K562 (cell line): ENCODE data around the gene PGRMC2. TPM values are rescaled to one million over a fixed set of nuclear protein-coding genes. Genes with fewer than 3 reads are reported as not detected.

Experiments used
- E2F3 ChIP-seq: fragments of 250-450 bp; sonication (Bioruptor Pico); IDR thresholded peaks from 2 replicates; pipeline ENCODE4 v1.4.0; 2020; ENCODE audit warnings: mild to moderate bottlenecking
- KLF13 ChIP-seq: fragments of 450-650 bp; IDR thresholded peaks from 2 replicates; pipeline ENCODE4 v1.6.1; 2016; ENCODE audit warnings: missing genetic modification characterization, low read depth, mild to moderate bottlenecking, missing compliant biosample characterization, moderate library complexity, borderline replicate concordance
- RFX1 ChIP-seq: fragments of 450-650 bp; IDR thresholded peaks from 2 replicates; pipeline ENCODE4 v1.6.1; 2016; ENCODE audit warnings: mild to moderate bottlenecking, moderate library complexity
- THRA ChIP-seq: fragments of 450-650 bp; IDR thresholded peaks from 2 replicates; pipeline ENCODE4 v1.6.1; 2017; ENCODE audit warnings: mild to moderate bottlenecking, moderate library complexity
- USF2 ChIP-seq: sonication (generic); formaldehyde crosslinking; IDR thresholded peaks from 2 replicates; pipeline ENCODE4 v1.5.0; 2020; ENCODE audit warnings: missing genetic modification reagents
- polyA plus RNA-seq, 8 experiments: library from polyadenylated mRNA; depleted of rRNA in 4 of 8; stranded (reverse) in 5 of 8; unstranded in 3 of 8; fragments of >200 nt; fragmentation: Nextera tagmentation in 2 of 8; fragmentation: Illumina TruSeq in 1 of 8; extraction: Ambion mirVana in 2 of 8; extraction: Trizol in 1 of 8; gene quantifications; 2 replicates each; pipeline versions ENCODE4 v1.2.1 to v1.2.3, GENCODE V29; 2011 to 2014; ENCODE audit warnings: inconsistent platforms in 1 of 8, missing spikeins in 1 of 8
- total RNA-seq, 7 experiments: library from RNA; depleted of rRNA in 6 of 7; stranded (reverse); fragments of >200 nt in 6 of 7; fragmentation: Illumina TruSeq in 2 of 7; extraction: Trizol in 2 of 7; gene quantifications; 2 replicates each; pipeline versions ENCODE4 v1.2.1 to v1.2.3, GENCODE V29; 2011 to 2021; ENCODE audit warnings: low replicate concordance in 1 of 7
- TF ChIP-seq, protein P1 (sequence below), 2 experiments: fragments of 450-650 bp; conservative IDR thresholded peaks; 2 replicates each; pipeline ENCODE4 v1.6.1; 2017; ENCODE audit warnings: mild to moderate bottlenecking in 2 of 2, moderate library complexity in 2 of 2
- TF ChIP-seq, protein P2 (sequence below): conservative IDR thresholded peaks from 2 replicates; pipeline ENCODE4 v1.6.1; 2011; ENCODE audit warnings: low read depth, mild to moderate bottlenecking, low read length; ENCODE audit not compliant: control insufficient read depth
- TF ChIP-seq, protein P3 (sequence below): fragments of 250-450 bp; sonication (Bioruptor Pico); IDR thresholded peaks from 2 replicates; pipeline ENCODE4 v1.5.0; 2021; ENCODE audit warnings: mild to moderate bottlenecking, borderline replicate concordance
- TF ChIP-seq, protein P4 (sequence below): fragments of 250-450 bp; sonication (Bioruptor Pico); IDR thresholded peaks from 2 replicates; pipeline ENCODE4 v1.5.0; 2020; ENCODE audit warnings: mild to moderate bottlenecking
- TF ChIP-seq, protein P5 (sequence below), 3 experiments: IDR thresholded peaks in 2 of 3; conservative IDR thresholded peaks in 1 of 3; 2 replicates each; pipeline ENCODE4 v1.5.1; 2011 to 2012; ENCODE audit warnings: low read length in 3 of 3, mild to moderate bottlenecking in 3 of 3, control low read depth in 2 of 3, improper control_type of control experiment in 1 of 3, inconsistent platforms in 1 of 3, low read depth in 1 of 3, mixed read lengths in 1 of 3, moderate library complexity in 1 of 3; ENCODE audit not compliant: insufficient read depth in 2 of 3

Gene PGRMC2
- total and polyA plus RNA-seq, 9 of the 15 experiments (the other 6 are each of a cell fraction or from before 2014, with no cell fraction given), result 12.4 to 81.3 (median 22.7) TPM

- TF ChIP-seq, protein P1, sequence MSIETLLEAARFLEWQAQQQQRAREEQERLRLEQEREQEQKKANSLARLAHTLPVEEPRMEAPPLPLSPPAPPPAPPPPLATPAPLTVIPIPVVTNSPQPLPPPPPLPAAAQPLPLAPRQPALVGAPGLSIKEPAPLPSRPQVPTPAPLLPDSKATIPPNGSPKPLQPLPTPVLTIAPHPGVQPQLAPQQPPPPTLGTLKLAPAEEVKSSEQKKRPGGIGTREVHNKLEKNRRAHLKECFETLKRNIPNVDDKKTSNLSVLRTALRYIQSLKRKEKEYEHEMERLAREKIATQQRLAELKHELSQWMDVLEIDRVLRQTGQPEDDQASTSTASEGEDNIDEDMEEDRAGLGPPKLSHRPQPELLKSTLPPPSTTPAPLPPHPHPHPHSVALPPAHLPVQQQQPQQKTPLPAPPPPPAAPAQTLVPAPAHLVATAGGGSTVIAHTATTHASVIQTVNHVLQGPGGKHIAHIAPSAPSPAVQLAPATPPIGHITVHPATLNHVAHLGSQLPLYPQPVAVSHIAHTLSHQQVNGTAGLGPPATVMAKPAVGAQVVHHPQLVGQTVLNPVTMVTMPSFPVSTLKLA (conservative IDR thresholded peaks at IDR 0.05), result no peak
- no peak for TF ChIP-seq E2F3
- TF ChIP-seq, protein P2, sequence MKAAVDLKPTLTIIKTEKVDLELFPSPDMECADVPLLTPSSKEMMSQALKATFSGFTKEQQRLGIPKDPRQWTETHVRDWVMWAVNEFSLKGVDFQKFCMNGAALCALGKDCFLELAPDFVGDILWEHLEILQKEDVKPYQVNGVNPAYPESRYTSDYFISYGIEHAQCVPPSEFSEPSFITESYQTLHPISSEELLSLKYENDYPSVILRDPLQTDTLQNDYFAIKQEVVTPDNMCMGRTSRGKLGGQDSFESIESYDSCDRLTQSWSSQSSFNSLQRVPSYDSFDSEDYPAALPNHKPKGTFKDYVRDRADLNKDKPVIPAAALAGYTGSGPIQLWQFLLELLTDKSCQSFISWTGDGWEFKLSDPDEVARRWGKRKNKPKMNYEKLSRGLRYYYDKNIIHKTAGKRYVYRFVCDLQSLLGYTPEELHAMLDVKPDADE, result no peak
- no peak for TF ChIP-seq KLF13 (tag)
- TF ChIP-seq, protein P3, sequence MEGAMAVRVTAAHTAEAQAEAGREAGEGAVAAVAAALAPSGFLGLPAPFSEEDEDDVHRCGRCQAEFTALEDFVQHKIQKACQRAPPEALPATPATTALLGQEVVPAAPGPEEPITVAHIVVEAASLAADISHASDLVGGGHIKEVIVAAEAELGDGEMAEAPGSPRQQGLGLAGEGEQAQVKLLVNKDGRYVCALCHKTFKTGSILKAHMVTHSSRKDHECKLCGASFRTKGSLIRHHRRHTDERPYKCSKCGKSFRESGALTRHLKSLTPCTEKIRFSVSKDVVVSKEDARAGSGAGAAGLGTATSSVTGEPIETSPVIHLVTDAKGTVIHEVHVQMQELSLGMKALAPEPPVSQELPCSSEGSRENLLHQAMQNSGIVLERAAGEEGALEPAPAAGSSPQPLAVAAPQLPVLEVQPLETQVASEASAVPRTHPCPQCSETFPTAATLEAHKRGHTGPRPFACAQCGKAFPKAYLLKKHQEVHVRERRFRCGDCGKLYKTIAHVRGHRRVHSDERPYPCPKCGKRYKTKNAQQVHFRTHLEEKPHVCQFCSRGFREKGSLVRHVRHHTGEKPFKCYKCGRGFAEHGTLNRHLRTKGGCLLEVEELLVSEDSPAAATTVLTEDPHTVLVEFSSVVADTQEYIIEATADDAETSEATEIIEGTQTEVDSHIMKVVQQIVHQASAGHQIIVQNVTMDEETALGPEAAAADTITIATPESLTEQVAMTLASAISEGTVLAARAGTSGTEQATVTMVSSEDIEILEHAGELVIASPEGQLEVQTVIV, result no peak
- no peak for TF ChIP-seq THRA
- TF ChIP-seq, protein P4, sequence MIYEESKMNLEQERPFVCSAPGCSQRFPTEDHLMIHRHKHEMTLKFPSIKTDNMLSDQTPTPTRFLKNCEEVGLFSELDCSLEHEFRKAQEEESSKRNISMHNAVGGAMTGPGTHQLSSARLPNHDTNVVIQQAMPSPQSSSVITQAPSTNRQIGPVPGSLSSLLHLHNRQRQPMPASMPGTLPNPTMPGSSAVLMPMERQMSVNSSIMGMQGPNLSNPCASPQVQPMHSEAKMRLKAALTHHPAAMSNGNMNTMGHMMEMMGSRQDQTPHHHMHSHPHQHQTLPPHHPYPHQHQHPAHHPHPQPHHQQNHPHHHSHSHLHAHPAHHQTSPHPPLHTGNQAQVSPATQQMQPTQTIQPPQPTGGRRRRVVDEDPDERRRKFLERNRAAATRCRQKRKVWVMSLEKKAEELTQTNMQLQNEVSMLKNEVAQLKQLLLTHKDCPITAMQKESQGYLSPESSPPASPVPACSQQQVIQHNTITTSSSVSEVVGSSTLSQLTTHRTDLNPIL (CRISPR knock-in tag), result no peak
- TF ChIP-seq, protein P5, sequence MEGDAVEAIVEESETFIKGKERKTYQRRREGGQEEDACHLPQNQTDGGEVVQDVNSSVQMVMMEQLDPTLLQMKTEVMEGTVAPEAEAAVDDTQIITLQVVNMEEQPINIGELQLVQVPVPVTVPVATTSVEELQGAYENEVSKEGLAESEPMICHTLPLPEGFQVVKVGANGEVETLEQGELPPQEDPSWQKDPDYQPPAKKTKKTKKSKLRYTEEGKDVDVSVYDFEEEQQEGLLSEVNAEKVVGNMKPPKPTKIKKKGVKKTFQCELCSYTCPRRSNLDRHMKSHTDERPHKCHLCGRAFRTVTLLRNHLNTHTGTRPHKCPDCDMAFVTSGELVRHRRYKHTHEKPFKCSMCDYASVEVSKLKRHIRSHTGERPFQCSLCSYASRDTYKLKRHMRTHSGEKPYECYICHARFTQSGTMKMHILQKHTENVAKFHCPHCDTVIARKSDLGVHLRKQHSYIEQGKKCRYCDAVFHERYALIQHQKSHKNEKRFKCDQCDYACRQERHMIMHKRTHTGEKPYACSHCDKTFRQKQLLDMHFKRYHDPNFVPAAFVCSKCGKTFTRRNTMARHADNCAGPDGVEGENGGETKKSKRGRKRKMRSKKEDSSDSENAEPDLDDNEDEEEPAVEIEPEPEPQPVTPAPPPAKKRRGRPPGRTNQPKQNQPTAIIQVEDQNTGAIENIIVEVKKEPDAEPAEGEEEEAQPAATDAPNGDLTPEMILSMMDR (IDR thresholded peaks at IDR 0.05 in 2 of 3, conservative IDR thresholded peaks at IDR 0.05 in 1 of 3; ENCODE audit: insufficient read depth in 2 of 3, low read depth in 1 of 3, low read length in 3 of 3), result peak; percentile 58 to 61 (median 58); a peak in 5 of 6 replicates
- TF ChIP-seq USF2 (CRISPR knock-in tag), result no peak
- TF ChIP-seq RFX1, result peak; percentile 81
Measured at GRCh38 chr4:128310266-128310697, 22.7 kb upstream of the PGRMC2 start (continued).
